Measurements from ENCODE around the gene GDF11. TPM values are rescaled to one million over a fixed set of nuclear protein-coding genes. Genes with fewer than 3 reads are reported as not detected.

Gene GDF11
- total and polyA plus RNA-seq, 4 experiments from 2014 or later, result 0.25 to 15.8 (median 8.4) TPM

GRCh38 chr12:55741931-55742680 is 816 bp upstream of the GDF11 start:
- CTCF ChIA-PET (ENCODE audit: partially characterized antibody), result interaction anchor here (0.7 to 5.8 kb wide), 7 partner anchors 13 to 376 kb away, joined by 3 to 57 read pairs (median 5); partner anchors contain the start of genes CD63, ORMDL2 and SARNP
- Mint-ChIP-seq H3K4me3 (peak overlapping the region; percentile 77 to 90 (median 86)), H3K27ac (peak overlapping the region; percentile 65 to 94 (median 91)), H3K4me1 (peaks cover 35 to 62% (median 48%) of the 10 kb centered on the region in 4 donors), H3K36me3 (peaks cover 0 to 4% of the 10 kb centered on the region in 2 donors), H3K9me3 (no peaks in the 10 kb centered on the region), H3K27me3 (no peaks in the 10 kb centered on the region)
- no peak for DNase-seq
- intact Hi-C loops (cut with micrococcal nuclease), result loop anchor here (2.0 kb wide), 1 partner anchor 75 kb away; the partner anchor contains the start of gene SARNP
- Histone ChIP-seq H3K4me3 (ENCODE audit: low read length in 2 of 2) (peak overlapping the region in 1 of 2 donors; percentile 42), H3K36me3 (ENCODE audit: insufficient read depth, low read length) (no peaks in the 10 kb centered on the region), H3K9me3 (ENCODE audit: control insufficient read depth in 1 of 2, low read length in 2 of 2) (no peaks in the 10 kb centered on the region), H3K4me1 (ENCODE audit: insufficient read depth, low read length) (peaks cover 32% of the 10 kb centered on the region), H3K27ac (ENCODE audit: low read depth, low read length) (peak overlapping the region; percentile 56), H3K27me3 (ENCODE audit: insufficient read depth, low read length) (no peaks in the 10 kb centered on the region)
- POLR2A ChIA-PET (ENCODE audit: partially characterized antibody), result interaction anchor here (0.9 to 13.3 kb wide), 11 partner anchors 12 to 376 kb away, joined by 3 to 201 read pairs (median 8); partner anchors contain the start of genes BLOC1S1, DGKA, DNAJC14 and ORMDL2

DNA sequence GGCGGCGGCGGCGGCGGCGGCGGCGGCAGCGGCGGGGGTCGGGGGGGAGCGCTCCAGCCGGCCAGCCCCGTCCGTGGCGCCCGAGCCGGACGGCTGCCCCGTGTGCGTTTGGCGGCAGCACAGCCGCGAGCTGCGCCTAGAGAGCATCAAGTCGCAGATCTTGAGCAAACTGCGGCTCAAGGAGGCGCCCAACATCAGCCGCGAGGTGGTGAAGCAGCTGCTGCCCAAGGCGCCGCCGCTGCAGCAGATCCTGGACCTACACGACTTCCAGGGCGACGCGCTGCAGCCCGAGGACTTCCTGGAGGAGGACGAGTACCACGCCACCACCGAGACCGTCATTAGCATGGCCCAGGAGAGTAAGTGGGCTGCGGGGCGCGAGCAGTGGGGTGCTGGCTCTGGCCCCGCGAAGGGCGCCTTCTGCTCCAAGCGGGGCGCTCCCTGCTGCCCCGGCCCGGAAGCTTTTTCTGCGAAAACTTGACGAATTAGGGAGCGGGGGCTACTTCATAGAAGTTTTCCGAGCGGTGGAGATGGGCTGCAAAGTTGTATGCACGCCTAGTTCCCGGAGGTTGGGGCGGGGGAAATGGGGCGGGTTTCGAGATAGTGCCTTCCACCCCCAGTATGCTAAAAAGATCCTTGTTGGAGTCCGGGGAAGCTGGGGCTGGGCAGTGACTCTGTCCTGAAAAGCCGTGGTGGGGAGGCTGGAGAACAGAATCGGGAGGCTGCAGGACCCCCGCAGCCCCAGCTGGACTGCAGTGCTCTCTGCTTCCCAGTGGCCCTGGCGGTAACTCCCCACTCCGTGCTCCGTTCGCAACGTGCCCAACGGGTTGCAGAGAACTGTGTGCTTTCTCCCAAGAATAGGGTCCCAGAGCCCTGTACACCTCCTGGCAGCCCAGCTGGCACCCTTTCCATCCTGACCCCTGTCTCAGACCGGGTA is 751 bp downstream of the GDF11 start:
- intact Hi-C loops (cut with micrococcal nuclease), result loop anchor here (2.0 kb wide), 1 partner anchor 73 kb away; the partner anchor contains the start of gene SARNP

DNA sequence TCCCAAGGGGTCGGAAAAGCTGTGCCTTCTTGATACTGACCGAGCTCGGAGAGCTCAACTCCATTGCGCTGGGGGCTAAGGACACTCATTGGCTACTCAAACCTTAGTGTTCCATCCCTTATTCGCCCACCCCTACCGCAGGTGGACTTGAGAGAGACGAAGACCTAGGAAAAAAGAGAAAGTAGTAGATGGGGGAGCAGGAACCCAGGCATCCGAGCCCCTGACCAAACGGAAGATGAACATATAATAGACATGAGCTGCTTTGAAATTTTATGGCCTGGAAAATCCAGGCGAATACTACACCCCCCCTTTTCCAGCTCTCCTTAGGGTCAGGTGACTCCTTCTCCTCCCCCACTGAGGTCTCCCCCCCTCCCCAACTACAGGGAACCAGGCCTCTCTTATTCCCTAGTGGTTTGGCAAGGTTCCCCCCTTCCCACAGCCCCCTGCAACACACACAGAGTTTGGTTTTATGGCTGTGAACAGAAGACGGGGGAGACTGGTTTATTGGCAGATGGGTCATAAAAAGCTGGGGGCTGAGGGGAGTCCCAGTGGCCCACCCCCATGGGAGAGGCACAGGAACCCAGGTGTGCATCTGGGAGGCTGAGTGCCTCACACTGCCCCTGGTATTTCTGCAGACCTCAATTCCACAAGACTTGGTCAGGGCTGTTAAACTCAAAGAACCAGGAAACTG is 1.6 kb downstream of the GDF11 start:
- H3K27ac Mint-ChIP-seq, result peak overlapping the region; percentile 11 to 93 (median 87)
- Histone ChIP-seq H3K27ac (ENCODE audit: low read depth, low read length) (peak overlapping the region; percentile 35), H3K9me3 (ENCODE audit: control insufficient read depth in 1 of 2, low read length in 2 of 2) (no peaks in the 10 kb centered on the region), H3K4me1 (ENCODE audit: insufficient read depth, low read length) (peaks cover 20% of the 10 kb centered on the region), H3K27me3 (ENCODE audit: insufficient read depth, low read length) (no peaks in the 10 kb centered on the region), H3K36me3 (ENCODE audit: insufficient read depth, low read length) (no peaks in the 10 kb centered on the region), H3K4me3 (ENCODE audit: low read length in 2 of 2) (peak overlapping the region; percentile 60 to 76)
- H3K4me1 Mint-ChIP-seq, result peaks cover 24 to 56% (median 34%) of the 10 kb centered on the region in 4 donors
- ChIA-PET POLR2A (ENCODE audit: partially characterized antibody) (interaction anchor here (0.7 to 13.3 kb wide), 19 partner anchors 8 to 385 kb away, joined by 3 to 201 read pairs (median 8); partner anchors contain the start of genes BLOC1S1, CD63, DGKA and DNAJC14), CTCF (ENCODE audit: partially characterized antibody) (interaction anchor here (1.2 to 2.6 kb wide), 6 partner anchors 9 to 445 kb away, joined by 3 to 14 read pairs (median 6); partner anchors contain the start of gene SMARCC2)
- H3K27me3 Mint-ChIP-seq, result no peaks in the 10 kb centered on the region
- H3K9me3 Mint-ChIP-seq, result no peaks in the 10 kb centered on the region
- H3K36me3 Mint-ChIP-seq, result peaks cover 0 to 18% of the 10 kb centered on the region in 2 donors
- intact Hi-C loops (cut with micrococcal nuclease), result no loop called here
- DNase-seq, result no peak
- H3K4me3 Mint-ChIP-seq, result peak overlapping the region; percentile 90 to 96 (median 94)

More for the DNA sequence above, 751 bp downstream of the GDF11 start:
- Mint-ChIP-seq H3K27ac (peak overlapping the region; percentile 26 to 93 (median 87)), H3K36me3 (peaks cover 0 to 12% of the 10 kb centered on the region in 2 donors), H3K4me3 (peak overlapping the region; percentile 90 to 96 (median 94)), H3K9me3 (no peaks in the 10 kb centered on the region), H3K4me1 (peaks cover 27 to 56% (median 36%) of the 10 kb centered on the region in 4 donors), H3K27me3 (no peaks in the 10 kb centered on the region)
- DNase-seq, result peak in 4 of 5 donors; percentile 52 to 66 (median 54)
- Histone ChIP-seq H3K27ac (ENCODE audit: low read depth, low read length) (peak overlapping the region; percentile 35), H3K27me3 (ENCODE audit: insufficient read depth, low read length) (no peaks in the 10 kb centered on the region), H3K4me3 (ENCODE audit: low read length in 2 of 2) (peak overlapping the region; percentile 60 to 76), H3K4me1 (ENCODE audit: insufficient read depth, low read length) (peaks cover 20% of the 10 kb centered on the region), H3K9me3 (ENCODE audit: control insufficient read depth in 1 of 2, low read length in 2 of 2) (no peaks in the 10 kb centered on the region), H3K36me3 (ENCODE audit: insufficient read depth, low read length) (no peaks in the 10 kb centered on the region)
- POLR2A ChIA-PET (ENCODE audit: partially characterized antibody), result interaction anchor here (0.6 to 13.3 kb wide), 22 partner anchors 9 to 386 kb away, joined by 3 to 201 read pairs (median 6); partner anchors contain the start of genes BLOC1S1, CD63, DGKA and DNAJC14
- CTCF ChIA-PET (ENCODE audit: partially characterized antibody), result interaction anchor here (1.1 to 2.6 kb wide), 7 partner anchors 10 to 446 kb away, joined by 3 to 14 read pairs (median 4); partner anchors contain the start of gene SMARCC2

DNA sequence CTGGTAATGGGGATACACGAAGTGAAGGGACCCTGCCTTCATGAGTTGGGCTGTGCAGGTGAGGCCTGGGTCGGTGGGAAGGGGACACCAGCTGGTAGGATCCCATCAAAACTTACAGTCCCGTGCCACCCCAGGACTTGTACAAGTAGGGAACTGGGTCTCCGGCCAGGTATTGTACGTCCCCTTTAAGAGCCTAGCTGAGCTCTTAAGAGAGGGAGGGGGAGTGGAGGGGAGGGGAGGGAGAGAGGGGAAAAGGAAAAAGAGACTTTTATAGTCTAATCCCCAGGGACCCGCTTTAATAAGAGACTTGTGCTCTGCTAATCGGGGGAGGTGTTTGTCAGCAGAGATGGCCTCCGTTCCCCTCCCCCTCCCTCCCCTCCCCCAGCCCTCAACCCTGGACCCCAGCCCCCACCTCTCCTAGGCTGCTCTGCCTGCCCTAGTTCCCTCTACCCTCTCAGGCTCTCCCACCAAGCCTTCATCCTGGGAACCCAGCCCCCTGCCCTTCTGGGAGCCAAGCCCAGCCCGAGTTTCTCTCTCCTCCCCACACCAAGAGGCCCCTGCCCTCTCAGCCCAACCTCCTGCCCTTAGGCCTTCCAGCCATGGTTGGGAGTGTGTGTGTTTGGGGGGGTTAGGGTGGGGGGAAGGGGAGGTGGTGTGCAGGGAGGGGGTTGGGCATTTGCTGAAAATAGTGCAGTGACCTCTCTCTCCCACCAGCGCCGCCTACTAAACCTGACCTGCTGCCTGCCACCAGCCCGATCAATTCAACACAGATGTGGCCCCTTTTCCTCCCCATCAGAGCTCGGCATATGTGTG is 2.6 kb downstream of the GDF11 start:
- CTCF ChIA-PET (ENCODE audit: partially characterized antibody), result interaction anchor here (1.0 to 2.6 kb wide), 4 partner anchors 8 to 295 kb away, joined by 4 to 14 read pairs (median 7); no protein-coding TSS in a partner anchor
- no peak for DNase-seq
- Histone ChIP-seq H3K27me3 (ENCODE audit: insufficient read depth, low read length) (no peaks in the 10 kb centered on the region), H3K4me3 (ENCODE audit: low read length in 2 of 2) (no peak overlapping the region), H3K4me1 (ENCODE audit: insufficient read depth, low read length) (peaks cover 20% of the 10 kb centered on the region), H3K9me3 (ENCODE audit: control insufficient read depth in 1 of 2, low read length in 2 of 2) (no peaks in the 10 kb centered on the region), H3K27ac (ENCODE audit: low read depth, low read length) (no peak overlapping the region), H3K36me3 (ENCODE audit: insufficient read depth, low read length) (no peaks in the 10 kb centered on the region)
- POLR2A ChIA-PET (ENCODE audit: partially characterized antibody), result interaction anchor here (0.7 to 13.3 kb wide), 7 partner anchors 8 to 228 kb away, joined by 3 to 201 read pairs (median 9); partner anchors contain the start of genes BLOC1S1, CD63, DGKA and PYM1
- H3K36me3 Mint-ChIP-seq, result peaks cover 0 to 25% of the 10 kb centered on the region in 2 donors
- H3K4me3 Mint-ChIP-seq, result peak overlapping the region in 6 of 8 donors; percentile 1 to 94 (median 84)
- intact Hi-C loops (cut with micrococcal nuclease), result no loop called here
- peaks cover 24 to 56% (median 35%) of the 10 kb centered on the region in 4 donors for H3K4me1 Mint-ChIP-seq
- H3K27ac Mint-ChIP-seq, result peak overlapping the region in 6 of 7 donors; percentile 81 to 92 (median 88)
- H3K27me3 Mint-ChIP-seq, result no peaks in the 10 kb centered on the region
- H3K9me3 Mint-ChIP-seq, result no peaks in the 10 kb centered on the region

DNA sequence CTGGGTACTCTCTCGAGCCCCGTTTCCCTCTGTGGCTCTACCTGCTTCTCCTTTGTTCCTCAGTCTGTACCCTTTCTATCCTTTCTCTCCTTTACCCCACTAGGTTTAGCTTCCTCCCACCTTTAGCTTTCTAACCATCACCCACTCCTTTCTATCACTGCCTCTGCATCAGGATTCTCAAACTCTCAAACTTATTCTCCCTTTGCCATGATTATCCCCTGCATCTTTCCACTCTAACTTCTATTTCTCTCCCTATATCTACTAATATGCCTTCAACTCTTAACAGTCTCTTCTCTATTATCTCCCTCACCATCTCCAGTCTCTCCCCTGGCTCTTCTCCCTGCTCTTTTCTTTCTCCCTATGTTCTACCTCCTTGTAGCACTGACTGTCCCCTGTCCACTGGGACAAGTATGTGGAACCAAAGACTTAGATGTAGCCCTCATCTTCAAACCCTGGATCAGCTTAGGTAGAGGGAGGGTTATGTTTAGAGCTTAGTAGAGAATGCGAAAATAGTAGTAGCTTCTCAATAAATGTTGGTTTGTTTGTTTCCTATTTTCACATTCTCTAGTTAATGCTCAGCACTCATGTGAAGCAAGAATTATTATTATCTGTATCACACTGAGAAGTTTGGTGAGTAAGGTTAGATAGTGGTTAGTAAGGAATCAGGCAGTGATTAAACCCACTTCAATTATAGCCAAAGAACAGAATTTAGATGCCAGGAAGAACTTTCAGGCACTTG is 3.4 kb downstream of the GDF11 start:
- ChIA-PET CTCF (ENCODE audit: partially characterized antibody) (interaction anchor here (0.9 to 2.1 kb wide), 5 partner anchors 51 to 261 kb away, joined by 3 to 7 read pairs (median 4); no protein-coding TSS in a partner anchor), POLR2A (ENCODE audit: partially characterized antibody) (interaction anchor here (0.8 to 13.3 kb wide), 6 partner anchors 8 to 227 kb away, joined by 3 to 201 read pairs (median 4); partner anchors contain the start of genes DGKA, ORMDL2, PYM1 and RAB5B)
- H3K9me3 ChIP-seq (ENCODE audit: control insufficient read depth in 1 of 2, low read length in 2 of 2), result no peaks in the 10 kb centered on the region
- H3K27me3 Mint-ChIP-seq, result no peaks in the 10 kb centered on the region
- peaks cover 24 to 56% (median 35%) of the 10 kb centered on the region in 4 donors for H3K4me1 Mint-ChIP-seq
- H3K4me1 ChIP-seq (ENCODE audit: insufficient read depth, low read length), result peaks cover 20% of the 10 kb centered on the region
- peak overlapping the region; percentile 56 to 92 (median 86) for H3K27ac Mint-ChIP-seq
- DNase-seq, result no peak
- peaks cover 0 to 33% of the 10 kb centered on the region in 2 donors for H3K36me3 Mint-ChIP-seq
- no peaks in the 10 kb centered on the region for H3K27me3 ChIP-seq (ENCODE audit: insufficient read depth, low read length)
- no peak overlapping the region for H3K4me3 ChIP-seq (ENCODE audit: low read length in 2 of 2)
- no peaks in the 10 kb centered on the region for H3K9me3 Mint-ChIP-seq
- H3K36me3 ChIP-seq (ENCODE audit: insufficient read depth, low read length), result no peaks in the 10 kb centered on the region
- H3K4me3 Mint-ChIP-seq, result peak overlapping the region; percentile 1 to 76 (median 54)
- H3K27ac ChIP-seq (ENCODE audit: low read depth, low read length), result no peak overlapping the region
- intact Hi-C loops (cut with micrococcal nuclease), result no loop called here
